Type B pancreatic cell (in vitro differentiated cells): ENCODE data around the gene ZNF366. TPM values are rescaled to one million over a fixed set of nuclear protein-coding genes. Genes with fewer than 3 reads are reported as not detected.
A peak's percentile ranks its signal among the peaks of the same experiment; 100 is the strongest.

Source experiments
- DNase-seq: peaks from one replicate; pipeline ENCODE4 v3.0.0; 2021; ENCODE audit warnings: mixed read lengths; ENCODE audit not compliant: unreplicated experiment; ENCODE audit errors: extremely low spot score
- H3K27ac Mint-ChIP-seq: 2 replicates; pipeline ENCODE4 v1.8.0; 2021; ENCODE audit warnings: mild to moderate bottlenecking, mixed read lengths
- H3K27me3 Mint-ChIP-seq: 2 replicates; pipeline ENCODE4 v1.8.0; 2021; ENCODE audit warnings: mixed read lengths
- H3K36me3 Mint-ChIP-seq: 2 replicates; pipeline ENCODE4 v1.8.0; 2021; ENCODE audit warnings: mixed read lengths
- H3K4me1 Mint-ChIP-seq: one replicate; pipeline ENCODE4 v1.8.0; 2021; ENCODE audit warnings: mixed read lengths; ENCODE audit not compliant: unreplicated experiment
- H3K4me3 Mint-ChIP-seq: 2 replicates; pipeline ENCODE4 v1.8.0; 2021; ENCODE audit warnings: mild to moderate bottlenecking, mixed read lengths
- H3K9me3 Mint-ChIP-seq: 2 replicates; pipeline ENCODE4 v1.8.0; 2021; ENCODE audit warnings: mixed read lengths
- long read RNA-seq: library from polyadenylated mRNA; unstranded; transcript quantifications from one replicate; pipeline ENCODE4 v2.0.0, GENCODE V29; 2020
- total RNA-seq: library from RNA; stranded (reverse); gene quantifications from 2 replicates; pipeline ENCODE4 v1.2.1, GENCODE V29; 2021; ENCODE audit warnings: low replicate concordance
- TF ChIP-seq, protein P1 (sequence below): fragments of 200-600 bp; sonication (generic); conservative IDR thresholded peaks from 2 replicates; pipeline ENCODE4 v1.5.0; 2021; ENCODE audit warnings: antibody characterized with exemption, mild to moderate bottlenecking

The ZNF366 gene, protein sequence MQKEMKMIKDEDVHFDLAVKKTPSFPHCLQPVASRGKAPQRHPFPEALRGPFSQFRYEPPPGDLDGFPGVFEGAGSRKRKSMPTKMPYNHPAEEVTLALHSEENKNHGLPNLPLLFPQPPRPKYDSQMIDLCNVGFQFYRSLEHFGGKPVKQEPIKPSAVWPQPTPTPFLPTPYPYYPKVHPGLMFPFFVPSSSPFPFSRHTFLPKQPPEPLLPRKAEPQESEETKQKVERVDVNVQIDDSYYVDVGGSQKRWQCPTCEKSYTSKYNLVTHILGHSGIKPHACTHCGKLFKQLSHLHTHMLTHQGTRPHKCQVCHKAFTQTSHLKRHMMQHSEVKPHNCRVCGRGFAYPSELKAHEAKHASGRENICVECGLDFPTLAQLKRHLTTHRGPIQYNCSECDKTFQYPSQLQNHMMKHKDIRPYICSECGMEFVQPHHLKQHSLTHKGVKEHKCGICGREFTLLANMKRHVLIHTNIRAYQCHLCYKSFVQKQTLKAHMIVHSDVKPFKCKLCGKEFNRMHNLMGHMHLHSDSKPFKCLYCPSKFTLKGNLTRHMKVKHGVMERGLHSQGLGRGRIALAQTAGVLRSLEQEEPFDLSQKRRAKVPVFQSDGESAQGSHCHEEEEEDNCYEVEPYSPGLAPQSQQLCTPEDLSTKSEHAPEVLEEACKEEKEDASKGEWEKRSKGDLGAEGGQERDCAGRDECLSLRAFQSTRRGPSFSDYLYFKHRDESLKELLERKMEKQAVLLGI
- not detected in 2 replicates for total RNA-seq
- long read RNA-seq = 0 reads

DNA sequence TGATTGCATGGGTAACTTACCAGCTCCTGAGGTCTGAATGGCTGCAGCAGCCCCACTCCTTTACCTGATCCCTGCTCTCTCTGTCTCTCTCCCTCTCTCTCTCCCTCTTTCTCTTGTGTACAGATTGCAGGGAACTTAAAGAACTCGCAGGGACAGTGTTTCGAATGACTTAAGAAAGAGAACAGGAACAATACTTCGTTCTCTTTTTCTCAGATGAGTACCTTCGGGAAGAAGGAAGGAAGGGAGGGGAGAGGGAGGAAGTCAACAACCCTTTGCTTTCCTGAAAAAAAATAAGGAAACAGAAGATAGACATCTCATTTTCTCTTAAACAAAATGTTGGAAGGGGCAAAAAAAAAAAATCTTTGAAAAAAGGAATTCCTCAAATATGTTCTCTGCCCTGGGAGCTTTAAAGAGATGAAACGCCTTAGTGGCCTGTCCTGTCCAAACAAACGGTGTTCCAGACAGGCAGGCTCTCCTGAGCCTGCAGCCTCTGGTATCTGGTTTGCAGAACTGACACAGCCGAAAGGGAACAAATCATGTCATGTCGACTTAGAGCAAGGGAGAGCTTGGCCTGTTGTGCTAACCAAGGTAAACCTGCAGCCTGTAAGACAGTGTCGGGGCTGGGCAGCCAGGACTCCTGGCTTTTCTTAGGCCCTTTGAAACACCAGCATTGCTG lies at the start of gene ZNF366:
ZNF366 (minus strand) TSS at position 180 of the 676 bp plus-strand sequence. CDS start 45,914 bp downstream, outside the sequence.
- TF ChIP-seq, protein P1, sequence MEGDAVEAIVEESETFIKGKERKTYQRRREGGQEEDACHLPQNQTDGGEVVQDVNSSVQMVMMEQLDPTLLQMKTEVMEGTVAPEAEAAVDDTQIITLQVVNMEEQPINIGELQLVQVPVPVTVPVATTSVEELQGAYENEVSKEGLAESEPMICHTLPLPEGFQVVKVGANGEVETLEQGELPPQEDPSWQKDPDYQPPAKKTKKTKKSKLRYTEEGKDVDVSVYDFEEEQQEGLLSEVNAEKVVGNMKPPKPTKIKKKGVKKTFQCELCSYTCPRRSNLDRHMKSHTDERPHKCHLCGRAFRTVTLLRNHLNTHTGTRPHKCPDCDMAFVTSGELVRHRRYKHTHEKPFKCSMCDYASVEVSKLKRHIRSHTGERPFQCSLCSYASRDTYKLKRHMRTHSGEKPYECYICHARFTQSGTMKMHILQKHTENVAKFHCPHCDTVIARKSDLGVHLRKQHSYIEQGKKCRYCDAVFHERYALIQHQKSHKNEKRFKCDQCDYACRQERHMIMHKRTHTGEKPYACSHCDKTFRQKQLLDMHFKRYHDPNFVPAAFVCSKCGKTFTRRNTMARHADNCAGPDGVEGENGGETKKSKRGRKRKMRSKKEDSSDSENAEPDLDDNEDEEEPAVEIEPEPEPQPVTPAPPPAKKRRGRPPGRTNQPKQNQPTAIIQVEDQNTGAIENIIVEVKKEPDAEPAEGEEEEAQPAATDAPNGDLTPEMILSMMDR = no peak
- Mint-ChIP-seq H3K4me3 (no peak within 1 kb of the TSS), H3K4me1 (peaks cover 27% of the 10 kb centered on the region), H3K36me3 (no peaks in the 10 kb centered on the region), H3K9me3 (no peaks in the 10 kb centered on the region), H3K27me3 (no peaks in the 10 kb centered on the region), H3K27ac (no peak within 1 kb of the TSS)
- DNase-seq = no peak

DNA sequence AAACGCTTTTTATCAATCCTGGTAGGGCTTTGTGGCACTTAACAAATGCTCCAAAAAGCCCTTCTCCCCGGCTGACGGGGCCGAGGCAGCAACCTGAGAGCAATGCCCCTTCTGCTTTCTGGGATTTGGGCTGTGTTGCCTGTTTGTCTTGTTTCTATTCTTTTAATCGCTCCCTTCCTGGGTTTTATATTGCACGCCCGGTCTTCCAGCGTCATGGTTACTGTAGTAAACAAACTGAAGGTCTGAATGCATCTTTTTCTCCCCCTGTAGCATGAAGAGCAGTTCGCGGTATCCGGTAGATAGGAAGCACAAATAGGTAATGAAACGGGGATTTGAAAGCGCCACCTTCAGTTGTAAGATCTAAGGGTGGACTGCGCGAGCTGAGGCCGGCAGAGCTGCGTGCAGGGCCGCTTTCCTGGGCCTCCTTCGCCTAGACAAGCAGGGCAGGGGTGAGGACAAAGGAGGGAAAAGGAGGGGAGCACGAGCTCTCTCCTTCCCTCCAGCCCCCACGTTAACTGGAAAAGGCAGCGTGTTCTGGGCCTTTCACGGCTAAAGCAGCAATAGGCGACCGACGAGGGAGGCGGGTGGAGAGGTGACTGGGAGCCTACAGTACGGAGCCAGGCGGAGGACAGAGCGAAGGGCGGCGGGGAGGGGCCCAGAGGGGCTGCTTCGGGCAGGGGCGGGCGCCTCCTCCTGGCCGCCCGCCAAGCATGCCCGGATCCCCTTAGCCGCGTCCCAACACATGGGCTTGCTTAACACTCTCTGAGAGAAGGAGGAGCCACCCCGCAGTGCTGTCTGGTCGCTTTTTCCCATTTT lies 49.3 kb upstream of the ZNF366 start:
- peak overlapping the region; percentile 84 for H3K27ac Mint-ChIP-seq
- H3K9me3 Mint-ChIP-seq = no peaks in the 10 kb centered on the region
- H3K4me3 Mint-ChIP-seq = peak overlapping the region; percentile 85

DNA sequence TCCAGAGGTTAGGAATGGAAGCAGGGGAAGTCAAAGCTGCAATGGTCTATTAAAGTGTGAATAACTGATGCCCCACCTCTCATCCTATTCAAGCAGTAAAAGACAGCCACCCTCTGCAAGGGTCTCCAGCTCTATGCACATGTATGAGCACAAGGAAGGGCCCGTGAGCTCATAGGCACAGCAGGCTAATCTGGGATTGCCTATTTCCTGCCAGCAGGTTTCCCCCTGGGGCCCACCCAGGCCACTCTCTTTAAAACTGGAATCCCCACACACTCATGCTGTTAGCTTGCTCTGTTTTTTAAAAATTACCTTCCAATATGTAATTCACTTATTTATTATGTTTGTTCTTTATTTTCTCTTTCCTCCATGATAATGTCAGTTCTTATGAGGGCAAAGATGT lies 48.7 kb upstream of the ZNF366 start:
- H3K4me1 Mint-ChIP-seq = peaks cover 21% of the 10 kb centered on the region
- TF ChIP-seq, protein P1 = peak; percentile 14
- H3K9me3 Mint-ChIP-seq = no peaks in the 10 kb centered on the region
- no peak overlapping the region for H3K27ac Mint-ChIP-seq
- H3K36me3 Mint-ChIP-seq = no peaks in the 10 kb centered on the region
- peak overlapping the region; percentile 85 for H3K4me3 Mint-ChIP-seq
- no peaks in the 10 kb centered on the region for H3K27me3 Mint-ChIP-seq
- no peak for DNase-seq

More for the DNA sequence above, 49.3 kb upstream of the ZNF366 start:
- H3K4me1 Mint-ChIP-seq = peaks cover 21% of the 10 kb centered on the region
- H3K36me3 Mint-ChIP-seq = no peaks in the 10 kb centered on the region
- TF ChIP-seq, protein P1 = peak; percentile 68
- no peaks in the 10 kb centered on the region for H3K27me3 Mint-ChIP-seq
- DNase-seq = peak; percentile 78

DNA sequence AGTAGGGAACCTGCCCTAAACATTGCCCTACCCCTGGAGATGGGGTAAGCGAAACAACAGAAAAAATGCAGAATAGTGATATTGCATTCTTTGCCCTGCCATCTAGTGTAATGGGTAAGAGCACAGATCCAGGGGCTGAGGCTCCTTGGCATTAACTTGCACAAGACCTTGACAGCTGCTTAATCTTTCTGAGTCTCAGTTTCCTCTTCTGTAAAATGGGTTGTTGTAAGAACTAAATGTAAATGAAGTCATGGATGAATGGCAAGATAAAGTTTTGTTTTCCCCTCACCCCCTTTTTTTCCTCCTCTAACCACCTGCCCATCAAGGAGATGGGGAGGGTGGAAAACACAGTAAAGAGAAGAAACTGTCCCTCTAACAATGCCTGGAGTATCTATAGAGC lies 47.7 kb upstream of the ZNF366 start:
- no peak overlapping the region for H3K4me3 Mint-ChIP-seq
- H3K27me3 Mint-ChIP-seq = no peaks in the 10 kb centered on the region
- no peaks in the 10 kb centered on the region for H3K9me3 Mint-ChIP-seq
- TF ChIP-seq, protein P1 = no peak
- H3K36me3 Mint-ChIP-seq = no peaks in the 10 kb centered on the region
- no peak for DNase-seq
- H3K4me1 Mint-ChIP-seq = peaks cover 21% of the 10 kb centered on the region
- no peak overlapping the region for H3K27ac Mint-ChIP-seq

DNA sequence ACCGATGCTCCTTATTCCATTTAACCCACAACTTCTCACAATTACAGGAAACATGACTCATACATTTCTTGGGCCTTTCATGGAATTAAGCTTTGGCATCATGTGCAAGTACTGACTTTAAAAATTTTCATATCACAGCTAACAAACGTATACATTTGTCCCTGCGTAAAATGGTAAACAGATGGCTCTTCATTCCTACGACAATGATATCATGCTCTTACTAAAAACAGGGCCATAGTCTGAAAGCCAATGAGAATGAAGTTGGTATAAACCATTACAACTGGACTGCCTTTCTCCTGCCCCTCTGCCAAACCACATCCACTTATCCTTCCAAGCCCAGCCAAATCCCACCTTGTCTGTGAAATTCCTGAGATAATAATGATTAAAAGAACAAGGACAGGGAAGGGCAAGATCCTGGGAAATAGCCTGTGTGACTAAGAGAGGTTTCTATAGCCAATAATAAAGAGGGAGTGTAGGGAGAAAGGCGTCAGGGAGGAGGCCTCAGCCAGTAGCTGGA lies 44.9 kb upstream of the ZNF366 start:
- H3K4me3 Mint-ChIP-seq = no peak overlapping the region
- H3K27ac Mint-ChIP-seq = no peak overlapping the region
- no peaks in the 10 kb centered on the region for H3K36me3 Mint-ChIP-seq
- H3K4me1 Mint-ChIP-seq = peaks cover 13% of the 10 kb centered on the region
- no peaks in the 10 kb centered on the region for H3K27me3 Mint-ChIP-seq
- TF ChIP-seq, protein P1 = no peak
- no peak for DNase-seq
- H3K9me3 Mint-ChIP-seq = no peaks in the 10 kb centered on the region
